Bronchial smooth muscle cell (primary cell): Measurements from ENCODE around the gene GPR141. TPM values are rescaled to one million over a fixed set of nuclear protein-coding genes. Genes with fewer than 3 reads are reported as not detected.

Source experiments
- total RNA-seq: library from RNA; depleted of rRNA; stranded (reverse); fragments of >200 nt; gene quantifications from 2 replicates; pipeline ENCODE4 v1.2.1, GENCODE V29; 2014

The GPR141 gene, protein sequence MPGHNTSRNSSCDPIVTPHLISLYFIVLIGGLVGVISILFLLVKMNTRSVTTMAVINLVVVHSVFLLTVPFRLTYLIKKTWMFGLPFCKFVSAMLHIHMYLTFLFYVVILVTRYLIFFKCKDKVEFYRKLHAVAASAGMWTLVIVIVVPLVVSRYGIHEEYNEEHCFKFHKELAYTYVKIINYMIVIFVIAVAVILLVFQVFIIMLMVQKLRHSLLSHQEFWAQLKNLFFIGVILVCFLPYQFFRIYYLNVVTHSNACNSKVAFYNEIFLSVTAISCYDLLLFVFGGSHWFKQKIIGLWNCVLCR
- not detected in 2 replicates for total RNA-seq

DNA sequence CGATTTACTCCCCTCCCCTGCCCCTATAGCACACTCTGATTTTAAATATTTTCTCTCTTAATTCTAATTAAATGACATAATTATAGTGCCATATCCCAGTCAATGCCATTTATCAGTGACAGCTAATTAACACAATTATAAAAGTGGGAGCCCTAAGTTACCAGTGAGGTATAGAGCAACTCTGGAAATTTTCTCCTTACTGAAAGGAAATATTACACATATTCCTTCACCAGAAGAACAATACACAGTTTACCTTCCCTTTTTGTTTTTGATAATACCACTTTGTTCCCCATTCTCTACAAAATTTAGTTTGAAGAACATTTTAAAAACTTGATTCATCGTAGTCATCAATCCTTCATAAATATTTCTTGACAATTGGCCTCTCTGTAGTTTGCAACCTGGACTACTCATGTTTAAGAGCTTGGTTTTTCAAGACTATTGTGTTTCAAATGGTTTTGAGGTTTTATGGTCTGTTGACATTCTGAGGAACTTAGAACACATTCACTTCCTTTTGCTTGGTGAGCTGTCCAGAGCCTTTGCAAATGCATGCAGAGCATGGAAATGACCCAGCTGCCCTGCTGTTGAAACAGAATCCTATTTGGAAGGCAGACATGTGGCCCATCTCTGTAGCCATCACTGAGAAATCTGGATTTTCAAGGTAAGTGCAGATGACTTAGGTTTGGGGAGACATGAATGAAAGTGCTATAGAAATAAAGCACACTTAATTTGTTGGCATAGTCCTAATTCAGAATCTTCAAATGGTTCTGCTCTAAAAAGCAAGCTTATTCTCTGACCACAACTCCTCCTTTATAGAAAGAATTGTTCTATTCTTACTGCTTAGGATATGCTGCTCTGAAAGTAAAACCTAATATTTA lies at the start of gene GPR141:
TSS of gene GPR141 (plus strand) at position 521 of the 875 bp plus-strand sequence. CDS start 56,628 bp downstream, outside the sequence.

Other genes with a start within 250 kb of the GPR141 start
- gene ELMO1, start 234.9 kb upstream of the GPR141 start, total RNA-seq = 0.16 and 0.26 TPM in 2 replicates
- gene NME8, start 164.8 kb downstream of the GPR141 start, total RNA-seq = not detected in 2 replicates
- 0.32 and 1.5 TPM in 2 replicates for gene SFRP4, start 233.1 kb downstream of the GPR141 start, total RNA-seq
- 6.0 and 13.0 TPM in 2 replicates for gene EPDR1, start 236.9 kb downstream of the GPR141 start, total RNA-seq